GM18907 (cell line): ENCODE data around the gene RYK.

Experiments
- ATAC-seq: cut with Tn5 transposase; IDR thresholded peaks from one replicate; pipeline ENCODE4 v1.9.1; 2021; ENCODE audit warnings: mild to moderate bottlenecking, moderate library complexity; ENCODE audit not compliant: unreplicated experiment

Gene RYK

GRCh38 chr3:134155446-134155845 is 95.2 kb downstream of the RYK start:
- no peak for ATAC-seq

- no peak for ATAC-seq
Observed at GRCh38 chr3:134153761-134154160, 96.9 kb downstream of the RYK start.

- no peak for ATAC-seq
Observed at GRCh38 chr3:134150476-134150875, 100.2 kb downstream of the RYK start.

- no peak for ATAC-seq
Observed at GRCh38 chr3:134149286-134149685, 101.4 kb downstream of the RYK start.

GRCh38 chr3:134148534-134148933 is 102.1 kb downstream of the RYK start:
- no peak for ATAC-seq

- no peak for ATAC-seq
Observed at GRCh38 chr3:134147411-134147810, 103.2 kb downstream of the RYK start.

GRCh38 chr3:134146666-134147065 is 104.0 kb downstream of the RYK start:
- ATAC-seq, result no peak

- ATAC-seq, result no peak
Observed at GRCh38 chr3:134145183-134145582, 105.5 kb downstream of the RYK start.

- no peak for ATAC-seq
Observed at GRCh38 chr3:134144694-134145093, 106.0 kb downstream of the RYK start.

GRCh38 chr3:134143828-134144401 is 106.7 kb downstream of the RYK start:
- ATAC-seq, result no peak

- ATAC-seq, result no peak
Observed at GRCh38 chr3:134136604-134137003, 114.1 kb downstream of the RYK start.

- ATAC-seq, result no peak
Observed at GRCh38 chr3:134134698-134135415, 115.8 kb downstream of the RYK start.

GRCh38 chr3:134134240-134134639 is 116.4 kb downstream of the RYK start:
- ATAC-seq, result no peak

GRCh38 chr3:134132961-134133360 is 117.7 kb downstream of the RYK start:
- ATAC-seq, result no peak

- no peak for ATAC-seq
Observed at GRCh38 chr3:134126153-134126552, 124.5 kb downstream of the RYK start.

- no peak for ATAC-seq
Observed at GRCh38 chr3:134114726-134115125, 135.9 kb downstream of the RYK start.

- ATAC-seq, result no peak
Observed at GRCh38 chr3:134111616-134112015, 139.0 kb downstream of the RYK start.

- ATAC-seq, result no peak
Observed at GRCh38 chr3:134110963-134111362, 139.7 kb downstream of the RYK start.
